HG03439 (cell line): ENCODE measurements around the gene KRTAP22-1.

Experiments
- ATAC-seq: cut with Tn5 transposase; IDR thresholded peaks from one replicate; pipeline ENCODE4 v1.9.1; 2021; ENCODE audit warnings: mild to moderate bottlenecking, moderate library complexity; ENCODE audit not compliant: unreplicated experiment

Gene KRTAP22-1

DNA sequence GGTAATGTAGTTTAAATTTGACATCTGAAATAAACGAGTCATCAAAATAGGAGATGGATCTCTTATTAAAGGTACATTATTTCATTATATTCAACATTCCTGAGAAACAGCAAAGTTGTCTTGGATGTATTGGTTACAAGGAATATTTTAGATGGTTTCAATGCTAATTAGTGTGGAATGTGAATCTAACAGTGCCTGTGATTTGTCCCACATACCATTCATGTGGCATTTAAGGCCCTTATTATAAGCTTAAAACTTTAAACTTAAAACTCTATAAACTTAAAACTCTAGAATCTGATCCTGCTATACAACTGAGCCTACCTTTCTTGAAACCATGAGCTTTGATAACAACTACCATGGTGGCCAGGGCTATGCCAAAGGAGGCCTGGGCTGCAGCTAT lies at the start of gene KRTAP22-1:
KRTAP22-1 (plus strand) TSS at position 301 of the 400 bp plus-strand sequence.
- ATAC-seq: no peak

GRCh38 chr21:30552782-30553181 lies 48.1 kb upstream of the KRTAP22-1 start:
- no peak for ATAC-seq

DNA sequence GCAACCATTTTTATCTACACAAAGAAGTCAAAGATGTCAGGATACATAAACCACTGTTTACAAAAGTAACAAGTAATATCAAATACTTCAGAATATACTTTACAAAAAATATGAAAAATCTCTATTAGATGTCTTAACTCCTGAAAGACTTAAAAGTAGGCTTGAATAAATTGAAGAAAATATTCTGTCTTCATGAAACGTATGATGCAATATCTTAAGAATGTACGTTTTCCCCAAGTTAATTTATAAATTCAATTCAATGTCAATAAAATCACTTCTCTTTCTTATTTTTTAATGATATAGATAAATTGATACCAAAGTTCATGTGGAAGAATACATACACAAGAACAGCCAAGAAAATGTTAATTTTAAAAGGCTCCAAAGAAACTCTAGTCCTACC lies 45.8 kb upstream of the KRTAP22-1 start:
- ATAC-seq: no peak

DNA sequence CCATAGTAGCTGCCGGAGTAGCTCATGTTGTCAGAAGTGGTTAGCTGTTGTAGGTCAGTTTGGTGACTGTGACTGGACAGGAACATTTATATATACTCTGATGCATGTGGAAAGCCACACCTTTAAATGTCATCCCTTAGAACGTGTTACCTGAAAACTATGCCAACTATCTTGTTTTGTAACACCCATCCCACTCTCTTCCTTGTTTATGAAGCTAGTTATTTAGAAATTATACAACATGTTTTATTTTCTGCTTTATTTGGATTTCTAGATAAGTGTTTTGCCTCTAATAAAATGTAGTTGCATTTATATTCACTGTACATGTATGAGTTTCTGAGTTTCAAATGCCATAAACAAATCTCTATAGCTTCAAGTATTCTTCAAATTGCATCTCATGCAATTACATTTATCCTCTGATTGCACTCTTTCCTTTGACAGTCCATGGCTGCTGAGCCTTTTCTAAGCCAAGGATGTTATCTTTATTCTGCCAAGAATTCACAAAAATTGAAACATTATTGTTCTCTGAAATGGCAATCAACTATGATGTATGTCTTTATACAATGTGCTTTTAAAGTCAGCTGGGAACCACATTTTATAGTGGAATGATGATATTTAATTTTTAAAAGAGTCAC lies 39.5 kb upstream of the KRTAP22-1 start, which contains the start of gene KRTAP19-7:
KRTAP19-7 (minus strand) TSS at position 51 of the 632 bp plus-strand sequence; CDS start at position 26, 25 bp downstream.
- ATAC-seq: no peak

DNA sequence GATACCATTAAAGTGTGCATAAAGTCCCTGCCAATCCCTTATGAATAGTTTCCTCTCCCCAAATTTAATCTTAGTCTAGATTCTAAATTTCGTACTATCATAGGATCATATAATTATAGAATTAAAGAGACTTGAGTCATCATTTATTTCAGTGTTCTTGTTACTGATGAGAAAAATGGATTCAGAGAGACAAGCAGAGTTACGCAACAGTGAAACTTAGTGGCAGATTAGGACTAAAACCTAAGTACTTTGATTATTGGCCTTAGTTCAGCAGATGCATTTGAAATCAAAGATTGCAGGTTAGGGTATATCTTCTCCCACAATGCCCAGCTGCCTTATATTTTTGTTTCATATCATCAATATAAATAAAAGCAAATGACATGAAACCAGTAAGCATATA lies 38.9 kb upstream of the KRTAP22-1 start:
- no peak for ATAC-seq

GRCh38 chr21:30563072-30563471 lies 37.8 kb upstream of the KRTAP22-1 start:
- ATAC-seq: no peak

- no peak for ATAC-seq
These were observed 37.3 kb upstream of the KRTAP22-1 start for GRCh38 chr21:30563630-30564029.

DNA sequence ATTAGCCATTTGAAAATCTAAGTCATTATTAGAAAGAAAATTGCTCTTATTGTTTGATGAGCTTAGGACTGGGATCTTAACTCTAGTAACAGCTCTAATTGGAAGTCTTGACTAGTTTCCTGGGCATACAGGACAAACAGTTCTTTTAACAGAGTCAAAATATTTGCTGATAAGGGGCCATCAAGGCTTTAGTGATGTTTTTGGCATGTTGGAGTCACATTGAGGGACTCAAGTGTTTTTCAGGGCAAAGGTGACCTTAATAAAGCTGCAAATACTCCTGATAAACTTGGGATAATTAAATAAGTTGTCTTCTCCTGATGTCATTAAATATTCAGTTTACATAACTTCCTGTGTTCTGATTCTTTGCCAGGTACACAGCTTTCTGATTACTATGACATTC lies 33.3 kb upstream of the KRTAP22-1 start:
- ATAC-seq: no peak

DNA sequence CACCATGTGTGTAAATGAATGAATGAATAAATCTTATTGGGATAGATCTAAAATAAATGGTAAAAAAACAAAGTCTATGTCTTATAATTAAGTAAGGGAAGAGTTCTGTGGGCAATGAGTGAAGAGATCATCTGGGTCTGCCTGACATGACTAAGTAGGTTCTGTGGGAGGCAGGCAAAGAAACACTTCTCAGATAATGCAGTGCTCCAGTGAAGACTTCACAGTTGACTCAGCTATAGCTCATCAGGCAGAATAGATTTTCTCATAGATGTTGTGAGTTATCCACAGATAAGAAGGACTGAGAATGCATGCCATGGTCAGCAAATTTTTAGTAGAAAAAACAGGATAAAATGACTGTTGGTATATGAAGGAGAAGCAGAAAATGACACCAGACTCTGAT lies 23.1 kb upstream of the KRTAP22-1 start:
- ATAC-seq: no peak

DNA sequence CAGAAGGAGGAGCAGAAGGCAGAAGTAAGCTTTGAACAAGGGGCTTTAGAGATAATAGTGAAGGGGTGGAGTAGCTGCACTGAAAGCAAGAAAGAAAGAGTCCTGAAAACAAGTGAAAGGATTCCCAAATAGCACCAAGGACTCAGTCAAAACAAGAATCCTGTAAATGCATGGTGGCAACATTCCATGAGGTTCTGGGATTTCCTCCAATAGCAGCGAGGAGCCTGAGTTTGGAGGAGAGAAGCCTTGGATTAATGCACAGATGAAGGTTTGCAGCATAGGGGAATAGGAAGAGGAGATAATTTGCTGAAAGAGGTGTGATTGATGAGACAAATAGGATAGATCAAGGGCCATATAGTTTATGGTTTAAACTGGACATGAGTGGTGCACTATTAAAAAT lies 21.5 kb upstream of the KRTAP22-1 start:
- ATAC-seq: no peak

- no peak for ATAC-seq
These were observed 20.8 kb upstream of the KRTAP22-1 start for GRCh38 chr21:30580132-30580531.

- no peak for ATAC-seq
These were observed 18.0 kb upstream of the KRTAP22-1 start for GRCh38 chr21:30582870-30583269.

DNA sequence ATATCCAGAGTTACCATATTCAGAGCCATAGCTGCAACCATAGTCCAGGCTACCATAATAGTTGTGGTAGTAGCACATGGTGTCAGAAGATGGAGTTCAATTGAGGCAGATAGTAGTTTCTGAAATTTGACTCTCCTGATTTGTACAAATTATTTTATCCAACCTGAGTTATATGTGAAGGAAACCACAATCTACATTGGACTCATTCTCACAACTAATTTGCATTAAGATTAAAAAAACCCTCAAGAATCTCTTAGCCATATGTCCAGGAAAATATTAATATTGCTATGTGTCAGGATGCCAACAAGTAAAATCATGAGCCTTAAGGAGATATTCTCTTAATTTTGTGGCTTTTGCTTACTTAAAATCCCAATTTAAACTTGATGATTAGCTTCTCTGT lies 10.6 kb upstream of the KRTAP22-1 start, which contains the start of gene KRTAP22-2:
KRTAP22-2 (minus strand) TSS at position 101 of the 400 bp plus-strand sequence.
- no peak for ATAC-seq

DNA sequence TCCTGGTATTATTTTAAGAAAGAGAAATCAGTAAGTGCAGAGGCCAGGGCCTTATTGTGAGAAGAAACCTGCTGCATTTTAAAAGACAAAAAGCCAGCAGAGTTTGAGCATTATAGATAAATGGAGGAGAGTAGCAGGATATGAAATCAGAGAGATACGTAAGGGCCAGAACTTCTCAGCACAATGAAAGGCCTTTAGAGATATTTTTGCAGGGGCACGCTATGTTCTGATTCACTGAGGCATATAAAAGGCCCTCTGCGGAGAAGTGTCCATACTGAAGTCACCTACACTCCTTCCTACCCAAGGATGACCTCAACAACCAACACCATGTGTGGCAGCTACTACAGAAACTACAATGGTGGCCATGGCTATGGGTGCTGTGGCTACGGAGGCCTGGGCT lies 8.7 kb upstream of the KRTAP22-1 start, which contains the start of gene KRTAP6-3:
KRTAP6-3 (plus strand) TSS at position 301 of the 400 bp plus-strand sequence; CDS start at position 307, 6 bp downstream.
- no peak for ATAC-seq

DNA sequence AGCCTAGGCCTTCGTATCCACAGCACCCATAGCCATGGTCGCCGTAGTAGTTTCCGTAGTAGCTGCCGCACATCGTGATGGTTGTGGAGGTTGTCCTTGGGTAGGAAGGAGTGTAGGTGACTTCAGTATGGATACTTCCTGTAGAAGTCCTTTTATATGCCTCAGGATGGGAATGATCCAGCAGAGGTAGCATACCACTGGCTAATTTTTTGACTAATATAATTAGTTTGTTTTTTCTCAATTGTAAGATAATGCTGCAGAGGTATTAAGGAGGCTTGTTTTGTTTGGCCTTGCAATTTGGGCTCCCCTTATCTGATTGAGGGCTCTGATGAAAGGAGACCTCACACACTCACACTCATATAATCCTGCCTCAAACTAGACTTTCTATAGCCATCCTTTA lies 2.1 kb upstream of the KRTAP22-1 start, which contains the start of gene KRTAP6-2:
KRTAP6-2 (minus strand) TSS at position 101 of the 400 bp plus-strand sequence; CDS start at position 73, 28 bp downstream.
- ATAC-seq: no peak

- no peak for ATAC-seq
These were observed 5.1 kb downstream of the KRTAP22-1 start for GRCh38 chr21:30605968-30606367.

GRCh38 chr21:30612132-30612531 lies 11.2 kb downstream of the KRTAP22-1 start:
- no peak for ATAC-seq

GRCh38 chr21:30613836-30614235 lies 12.9 kb downstream of the KRTAP22-1 start, which contains the start of gene KRTAP6-1:
KRTAP6-1 (minus strand) TSS chr21:30613930; CDS start chr21:30613904, 26 bp downstream.
- ATAC-seq: no peak

- no peak for ATAC-seq
These were observed 14.3 kb downstream of the KRTAP22-1 start for GRCh38 chr21:30615199-30615598.

DNA sequence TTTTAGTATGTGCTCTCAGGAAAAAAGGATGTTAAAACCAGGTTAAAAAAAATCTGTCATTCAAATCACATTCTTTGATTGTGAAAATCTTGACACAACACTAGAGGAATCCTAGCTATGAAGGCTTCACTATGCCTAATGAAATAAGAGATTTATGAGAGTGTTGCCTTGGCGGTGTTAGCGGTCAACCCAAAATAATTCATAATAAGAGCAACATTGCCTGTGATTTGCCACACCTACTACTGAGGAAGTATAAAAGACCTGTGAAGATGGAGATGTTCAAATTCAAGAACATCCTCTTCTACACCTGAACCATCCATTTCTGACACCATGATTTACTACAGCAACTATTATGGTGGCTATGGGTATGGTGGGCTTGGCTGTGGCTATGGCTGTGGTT lies 15.2 kb downstream of the KRTAP22-1 start, which contains the start of gene KRTAP20-1:
KRTAP20-1 (plus strand) TSS at position 301 of the 400 bp plus-strand sequence; CDS start at position 331, 30 bp downstream.
- ATAC-seq: no peak

DNA sequence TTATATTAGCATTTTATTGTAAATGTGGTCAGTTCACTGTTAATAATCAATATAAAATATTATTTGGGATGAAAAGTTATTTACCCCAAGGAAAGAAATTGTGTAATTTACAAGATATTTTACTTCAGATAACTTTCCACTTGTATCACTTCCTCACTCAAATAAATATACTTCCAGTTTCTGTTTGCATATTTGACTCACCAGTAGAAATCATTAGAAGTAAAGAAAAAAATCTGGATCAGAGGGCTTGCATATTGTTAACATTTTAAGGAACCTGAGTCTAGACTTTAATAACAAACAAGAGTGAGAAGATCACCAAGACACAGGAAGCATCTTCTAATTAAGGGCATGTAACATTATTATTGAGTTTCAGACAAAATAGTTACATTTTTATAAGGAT lies 19.2 kb downstream of the KRTAP22-1 start:
- no peak for ATAC-seq

GRCh38 chr21:30620522-30620921 lies 19.6 kb downstream of the KRTAP22-1 start, which contains the start of gene KRTAP20-4:
KRTAP20-4 (plus strand) TSS chr21:30620627.
- ATAC-seq: no peak
